ENCODE data around the gene TUFM. TPM values are rescaled to one million over a fixed set of nuclear protein-coding genes. Genes with fewer than 3 reads are reported as not detected.
A peak's percentile ranks its signal among the peaks of the same experiment; 100 is the strongest.

TUFM gene
- total RNA-seq, 1 donor from 2014 or later: 67.8 TPM

- no peaks in the 10 kb centered on the region for H3K9me3 ChIP-seq (ENCODE audit: control insufficient read depth in 3 of 3, low read length in 3 of 3)
- H3K27ac ChIP-seq (ENCODE audit: low read depth, low read length): no peak overlapping the region
- no peak overlapping the region for H3K9ac ChIP-seq (ENCODE audit: low read depth in 1 of 3, low read length in 3 of 3)
- H3K36me3 ChIP-seq (ENCODE audit: control insufficient read depth in 3 of 3, insufficient read depth in 3 of 3, low read length in 3 of 3): peaks cover 33 to 35% (median 35%) of the 10 kb centered on the region in 3 donors
- H3K4me3 ChIP-seq (ENCODE audit: low read length in 3 of 3): no peak overlapping the region
- no peaks in the 10 kb centered on the region for H3K27me3 ChIP-seq (ENCODE audit: control insufficient read depth in 3 of 3, insufficient read depth in 3 of 3, low read length in 3 of 3)
- H3K4me1 ChIP-seq (ENCODE audit: control insufficient read depth in 3 of 3, insufficient read depth in 3 of 3, low read length in 3 of 3): peaks cover 18 to 27% (median 21%) of the 10 kb centered on the region in 3 donors
These were observed 1.8 kb downstream of the TUFM start for GRCh38 chr16:28844226-28844885.

GRCh38 chr16:28843766-28844165 lies 2.4 kb downstream of the TUFM start:
- Histone ChIP-seq H3K27ac (ENCODE audit: low read depth, low read length) (no peak overlapping the region), H3K27me3 (ENCODE audit: control insufficient read depth in 3 of 3, insufficient read depth in 3 of 3, low read length in 3 of 3) (no peaks in the 10 kb centered on the region), H3K4me1 (ENCODE audit: control insufficient read depth in 3 of 3, insufficient read depth in 3 of 3, low read length in 3 of 3) (peaks cover 18 to 27% (median 21%) of the 10 kb centered on the region in 3 donors), H3K4me3 (ENCODE audit: low read length in 3 of 3) (no peak overlapping the region), H3K9ac (ENCODE audit: low read depth in 1 of 3, low read length in 3 of 3) (no peak overlapping the region), H3K36me3 (ENCODE audit: control insufficient read depth in 3 of 3, insufficient read depth in 3 of 3, low read length in 3 of 3) (peaks cover 35% of the 10 kb centered on the region in 3 donors), H3K9me3 (ENCODE audit: control insufficient read depth in 3 of 3, low read length in 3 of 3) (no peaks in the 10 kb centered on the region)

GRCh38 chr16:28842696-28843095 lies 3.5 kb downstream of the TUFM start:
- Histone ChIP-seq H3K27me3 (ENCODE audit: control insufficient read depth in 3 of 3, insufficient read depth in 3 of 3, low read length in 3 of 3) (no peaks in the 10 kb centered on the region), H3K9me3 (ENCODE audit: control insufficient read depth in 3 of 3, low read length in 3 of 3) (no peaks in the 10 kb centered on the region), H3K4me3 (ENCODE audit: low read length in 3 of 3) (no peak overlapping the region), H3K27ac (ENCODE audit: low read depth, low read length) (no peak overlapping the region), H3K36me3 (ENCODE audit: control insufficient read depth in 3 of 3, insufficient read depth in 3 of 3, low read length in 3 of 3) (peaks cover 37 to 40% (median 38%) of the 10 kb centered on the region in 3 donors), H3K4me1 (ENCODE audit: control insufficient read depth in 3 of 3, insufficient read depth in 3 of 3, low read length in 3 of 3) (peaks cover 18 to 32% (median 21%) of the 10 kb centered on the region in 3 donors), H3K9ac (ENCODE audit: low read depth in 1 of 3, low read length in 3 of 3) (no peak overlapping the region)

- Histone ChIP-seq H3K9ac (ENCODE audit: low read depth in 1 of 3, low read length in 3 of 3) (peak overlapping the region in 1 of 3 donors; percentile 16), H3K4me3 (ENCODE audit: low read length in 3 of 3) (no peak overlapping the region), H3K27ac (ENCODE audit: low read depth, low read length) (no peak overlapping the region), H3K36me3 (ENCODE audit: control insufficient read depth in 3 of 3, insufficient read depth in 3 of 3, low read length in 3 of 3) (peaks cover 52 to 56% (median 56%) of the 10 kb centered on the region in 3 donors), H3K4me1 (ENCODE audit: control insufficient read depth in 3 of 3, insufficient read depth in 3 of 3, low read length in 3 of 3) (peaks cover 1 to 10% (median 3%) of the 10 kb centered on the region in 3 donors), H3K9me3 (ENCODE audit: control insufficient read depth in 3 of 3, low read length in 3 of 3) (no peaks in the 10 kb centered on the region), H3K27me3 (ENCODE audit: control insufficient read depth in 3 of 3, insufficient read depth in 3 of 3, low read length in 3 of 3) (no peaks in the 10 kb centered on the region)
These were observed 6.2 kb downstream of the TUFM start for GRCh38 chr16:28839899-28840298.

- Histone ChIP-seq H3K4me3 (ENCODE audit: low read length in 3 of 3) (no peak overlapping the region), H3K27me3 (ENCODE audit: control insufficient read depth in 3 of 3, insufficient read depth in 3 of 3, low read length in 3 of 3) (no peaks in the 10 kb centered on the region), H3K9me3 (ENCODE audit: control insufficient read depth in 3 of 3, low read length in 3 of 3) (no peaks in the 10 kb centered on the region), H3K27ac (ENCODE audit: low read depth, low read length) (no peak overlapping the region), H3K4me1 (ENCODE audit: control insufficient read depth in 3 of 3, insufficient read depth in 3 of 3, low read length in 3 of 3) (peaks cover 0 to 4% (median 0%) of the 10 kb centered on the region in 3 donors), H3K9ac (ENCODE audit: low read depth in 1 of 3, low read length in 3 of 3) (no peak overlapping the region), H3K36me3 (ENCODE audit: control insufficient read depth in 3 of 3, insufficient read depth in 3 of 3, low read length in 3 of 3) (peaks cover 52 to 56% (median 56%) of the 10 kb centered on the region in 3 donors)
These were observed 7.0 kb downstream of the TUFM start for GRCh38 chr16:28839004-28839639.

- H3K9ac ChIP-seq (ENCODE audit: low read depth in 1 of 3, low read length in 3 of 3): no peak overlapping the region
- H3K27ac ChIP-seq (ENCODE audit: low read depth, low read length): no peak overlapping the region
- no peaks in the 10 kb centered on the region for H3K9me3 ChIP-seq (ENCODE audit: control insufficient read depth in 3 of 3, low read length in 3 of 3)
- H3K27me3 ChIP-seq (ENCODE audit: control insufficient read depth in 3 of 3, insufficient read depth in 3 of 3, low read length in 3 of 3): no peaks in the 10 kb centered on the region
- H3K4me3 ChIP-seq (ENCODE audit: low read length in 3 of 3): no peak overlapping the region
- H3K36me3 ChIP-seq (ENCODE audit: control insufficient read depth in 3 of 3, insufficient read depth in 3 of 3, low read length in 3 of 3): peaks cover 51 to 56% (median 56%) of the 10 kb centered on the region in 3 donors
- peaks cover 0 to 4% (median 0%) of the 10 kb centered on the region in 3 donors for H3K4me1 ChIP-seq (ENCODE audit: control insufficient read depth in 3 of 3, insufficient read depth in 3 of 3, low read length in 3 of 3)
These were observed 7.6 kb downstream of the TUFM start for GRCh38 chr16:28838558-28838918.

- H3K4me3 ChIP-seq (ENCODE audit: low read length in 3 of 3): no peak overlapping the region
- H3K9ac ChIP-seq (ENCODE audit: low read depth in 1 of 3, low read length in 3 of 3): no peak overlapping the region
- H3K36me3 ChIP-seq (ENCODE audit: control insufficient read depth in 3 of 3, insufficient read depth in 3 of 3, low read length in 3 of 3): peaks cover 51 to 57% (median 56%) of the 10 kb centered on the region in 3 donors
- H3K4me1 ChIP-seq (ENCODE audit: control insufficient read depth in 3 of 3, insufficient read depth in 3 of 3, low read length in 3 of 3): peaks cover 0 to 4% (median 0%) of the 10 kb centered on the region in 3 donors
- H3K27ac ChIP-seq (ENCODE audit: low read depth, low read length): no peak overlapping the region
- H3K9me3 ChIP-seq (ENCODE audit: control insufficient read depth in 3 of 3, low read length in 3 of 3): no peaks in the 10 kb centered on the region
- no peaks in the 10 kb centered on the region for H3K27me3 ChIP-seq (ENCODE audit: control insufficient read depth in 3 of 3, insufficient read depth in 3 of 3, low read length in 3 of 3)
These were observed 8.2 kb downstream of the TUFM start for GRCh38 chr16:28837672-28838557.

GRCh38 chr16:28836761-28837064 lies 9.4 kb downstream of the TUFM start:
- Histone ChIP-seq H3K27me3 (ENCODE audit: control insufficient read depth in 3 of 3, insufficient read depth in 3 of 3, low read length in 3 of 3) (no peaks in the 10 kb centered on the region), H3K9me3 (ENCODE audit: control insufficient read depth in 3 of 3, low read length in 3 of 3) (no peaks in the 10 kb centered on the region), H3K4me3 (ENCODE audit: low read length in 3 of 3) (no peak overlapping the region), H3K4me1 (ENCODE audit: control insufficient read depth in 3 of 3, insufficient read depth in 3 of 3, low read length in 3 of 3) (peaks cover 0 to 4% (median 0%) of the 10 kb centered on the region in 3 donors), H3K9ac (ENCODE audit: low read depth in 1 of 3, low read length in 3 of 3) (no peak overlapping the region), H3K27ac (ENCODE audit: low read depth, low read length) (no peak overlapping the region), H3K36me3 (ENCODE audit: control insufficient read depth in 3 of 3, insufficient read depth in 3 of 3, low read length in 3 of 3) (peaks cover 51 to 56% (median 56%) of the 10 kb centered on the region in 3 donors)

GRCh38 chr16:28835864-28836760 lies 10.0 kb downstream of the TUFM start:
- H3K27ac ChIP-seq (ENCODE audit: low read depth, low read length): no peak overlapping the region
- H3K27me3 ChIP-seq (ENCODE audit: control insufficient read depth in 3 of 3, insufficient read depth in 3 of 3, low read length in 3 of 3): no peaks in the 10 kb centered on the region
- H3K36me3 ChIP-seq (ENCODE audit: control insufficient read depth in 3 of 3, insufficient read depth in 3 of 3, low read length in 3 of 3): peaks cover 57 to 62% (median 59%) of the 10 kb centered on the region in 3 donors
- no peak overlapping the region for H3K9ac ChIP-seq (ENCODE audit: low read depth in 1 of 3, low read length in 3 of 3)
- H3K4me1 ChIP-seq (ENCODE audit: control insufficient read depth in 3 of 3, insufficient read depth in 3 of 3, low read length in 3 of 3): peaks cover 0 to 4% (median 0%) of the 10 kb centered on the region in 3 donors
- no peak overlapping the region for H3K4me3 ChIP-seq (ENCODE audit: low read length in 3 of 3)
- H3K9me3 ChIP-seq (ENCODE audit: control insufficient read depth in 3 of 3, low read length in 3 of 3): no peaks in the 10 kb centered on the region

Measured in skeletal muscle tissue (tissue), 4 donors.